Thoracic aorta (tissue), 2 donors: ENCODE results near the gene KLHL36. TPM values are rescaled to one million over a fixed set of nuclear protein-coding genes. Genes with fewer than 3 reads are reported as not detected.

Source experiments
- ATAC-seq: fragments of 150-250 bp; one replicate; pipeline ENCODE4 v1.8.0; 2017; ENCODE audit warnings: low read depth; ENCODE audit not compliant: insufficient number of reproducible peaks, low FRiP score
- DNase-seq: peaks from one replicate; pipeline ENCODE4 v3.0.0-alpha.2; 2020; ENCODE audit warnings: low spot score
- H3K27ac ChIP-seq, 2 donors: fragments of 200-600 bp; sonication (generic); 1 replicate in 1 of 2; 2 replicates in 1 of 2; pipeline ENCODE4 v1.5.1; 2016; ENCODE audit warnings: mild to moderate bottlenecking in 2 of 2, moderate library complexity in 2 of 2
- H3K27me3 ChIP-seq: fragments of 200-600 bp; sonication (generic); replicated peaks from 2 replicates; pipeline ENCODE4 v1.6.0; 2016; ENCODE audit warnings: mild to moderate bottlenecking; ENCODE audit not compliant: insufficient read depth
- H3K36me3 ChIP-seq: fragments of 200-600 bp; sonication (generic); one replicate; pipeline ENCODE4 v1.5.1; 2016
- H3K4me1 ChIP-seq, 2 donors: fragments of 200-600 bp; sonication (generic); 1 replicate in 1 of 2; 2 replicates in 1 of 2; pipeline versions ENCODE4 v1.5.1 to v1.6.0; 2016; ENCODE audit warnings: low read depth in 2 of 2, mild to moderate bottlenecking in 1 of 2; ENCODE audit not compliant: control insufficient read depth in 1 of 2
- H3K4me3 ChIP-seq: fragments of 200-600 bp; sonication (generic); 2 replicates; pipeline ENCODE4 v1.5.1; 2016; ENCODE audit warnings: mild to moderate bottlenecking
- H3K9me3 ChIP-seq: fragments of 200-600 bp; sonication (generic); 2 replicates; pipeline ENCODE4 v1.5.1; 2016
- CTCF ChIP-seq: fragments of 200-600 bp; sonication (generic); IDR thresholded peaks from one replicate; pipeline ENCODE4 v1.5.1; 2019; ENCODE audit warnings: antibody characterized with exemption
- total RNA-seq, 2 donors: library from RNA; depleted of rRNA; stranded (reverse); fragments of >200 nt; gene quantifications; one replicate each; pipeline versions ENCODE4 v1.1.0 to v1.2.3, GENCODE V29; 2016

The KLHL36 gene
- 10 to 100 TPM; 63.9 to 79.7 TPM for total RNA-seq

GRCh38 chr16:84647828-84648594, at the start of gene KLHL36:
Gene KLHL36 (plus strand): TSS chr16:84648511. CDS start chr16:84650868, 2,357 bp downstream.
- Histone ChIP-seq H3K9me3 (no peaks in the 10 kb centered on the region), H3K36me3 (peaks cover 6% of the 10 kb centered on the region), H3K4me1 (peaks cover 6 to 30% of the 10 kb centered on the region in 2 donors), H3K4me3 (peak within 1 kb of the TSS; percentile 86), H3K27ac (peak within 1 kb of the TSS; percentile 72 to 76), H3K27me3 (no peaks in the 10 kb centered on the region)
- ATAC-seq = peak; percentile 47
- DNase-seq = no peak
- no peak for TF ChIP-seq CTCF

GRCh38 chr16:84599521-84600202, 48.6 kb upstream of the KLHL36 start:
- no peak for TF ChIP-seq CTCF
- Histone ChIP-seq H3K36me3 (no peaks in the 10 kb centered on the region), H3K27me3 (no peaks in the 10 kb centered on the region), H3K9me3 (no peaks in the 10 kb centered on the region), H3K4me1 (peaks cover 10 to 22% of the 10 kb centered on the region in 2 donors), H3K27ac (peak overlapping the region; percentile 1 to 40), H3K4me3 (peak overlapping the region; percentile 5)
- no peak for DNase-seq
- peak; percentile 57 for ATAC-seq

GRCh38 chr16:84600343-84601229, 47.7 kb upstream of the KLHL36 start:
- ATAC-seq = no peak

GRCh38 chr16:84603140-84603816, 45.0 kb upstream of the KLHL36 start:
- Histone ChIP-seq H3K4me1 (peaks cover 13 to 22% of the 10 kb centered on the region in 2 donors), H3K27me3 (no peaks in the 10 kb centered on the region), H3K36me3 (no peaks in the 10 kb centered on the region), H3K27ac (peak overlapping the region in 1 of 2 donors; percentile 68), H3K9me3 (no peaks in the 10 kb centered on the region), H3K4me3 (peak overlapping the region; percentile 60)
- peak; percentile 87 for ATAC-seq
- DNase-seq = peak; percentile 83
- no peak for TF ChIP-seq CTCF

More at GRCh38 chr16:84600343-84601229, 47.7 kb upstream of the KLHL36 start:
- H3K4me1 ChIP-seq = peaks cover 10 to 22% of the 10 kb centered on the region in 2 donors
- H3K27me3 ChIP-seq = no peaks in the 10 kb centered on the region
- DNase-seq = no peak
- H3K36me3 ChIP-seq = no peaks in the 10 kb centered on the region
- no peaks in the 10 kb centered on the region for H3K9me3 ChIP-seq
- no peak for TF ChIP-seq CTCF
- H3K27ac ChIP-seq = peak overlapping the region; percentile 19 to 40
- H3K4me3 ChIP-seq = peak overlapping the region; percentile 24
